ENCODE data around the gene ZC3H7A. TPM values are rescaled to one million over a fixed set of nuclear protein-coding genes. Genes with fewer than 3 reads are reported as not detected.
"Not testable (repeated sequence)": the region's sequence is repeated elsewhere in the genome, so short reads cannot be mapped to it uniquely, and the experiment has no call there.

ZC3H7A gene
- total RNA-seq, 1 donor from 2014 or later, result 66.5 TPM

GRCh38 chr16:11836650-11837244, 39.7 kb upstream of the ZC3H7A start:
- Mint-ChIP-seq H3K4me3 (no peak overlapping the region), H3K9me3 (no peaks in the 10 kb centered on the region), H3K4me1 (peaks cover 5% of the 10 kb centered on the region), H3K27ac (ENCODE audit: unreplicated experiment) (no peak overlapping the region), H3K36me3 (ENCODE audit: low read depth) (peaks cover 15% of the 10 kb centered on the region), H3K27me3 (ENCODE audit: low read depth) (no peaks in the 10 kb centered on the region)
- TF ChIP-seq, protein P1, sequence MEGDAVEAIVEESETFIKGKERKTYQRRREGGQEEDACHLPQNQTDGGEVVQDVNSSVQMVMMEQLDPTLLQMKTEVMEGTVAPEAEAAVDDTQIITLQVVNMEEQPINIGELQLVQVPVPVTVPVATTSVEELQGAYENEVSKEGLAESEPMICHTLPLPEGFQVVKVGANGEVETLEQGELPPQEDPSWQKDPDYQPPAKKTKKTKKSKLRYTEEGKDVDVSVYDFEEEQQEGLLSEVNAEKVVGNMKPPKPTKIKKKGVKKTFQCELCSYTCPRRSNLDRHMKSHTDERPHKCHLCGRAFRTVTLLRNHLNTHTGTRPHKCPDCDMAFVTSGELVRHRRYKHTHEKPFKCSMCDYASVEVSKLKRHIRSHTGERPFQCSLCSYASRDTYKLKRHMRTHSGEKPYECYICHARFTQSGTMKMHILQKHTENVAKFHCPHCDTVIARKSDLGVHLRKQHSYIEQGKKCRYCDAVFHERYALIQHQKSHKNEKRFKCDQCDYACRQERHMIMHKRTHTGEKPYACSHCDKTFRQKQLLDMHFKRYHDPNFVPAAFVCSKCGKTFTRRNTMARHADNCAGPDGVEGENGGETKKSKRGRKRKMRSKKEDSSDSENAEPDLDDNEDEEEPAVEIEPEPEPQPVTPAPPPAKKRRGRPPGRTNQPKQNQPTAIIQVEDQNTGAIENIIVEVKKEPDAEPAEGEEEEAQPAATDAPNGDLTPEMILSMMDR (conservative IDR thresholded peaks at IDR 0.05), result no peak
- DNase-seq (ENCODE audit: low read depth, low spot score), result no peak

- H3K4me3 Mint-ChIP-seq, result no peak overlapping the region
- H3K4me1 Mint-ChIP-seq, result peaks cover 5% of the 10 kb centered on the region
- TF ChIP-seq, protein P1 (conservative IDR thresholded peaks at IDR 0.05), result no peak
- no peaks in the 10 kb centered on the region for H3K27me3 Mint-ChIP-seq (ENCODE audit: low read depth)
- peaks cover 13% of the 10 kb centered on the region for H3K36me3 Mint-ChIP-seq (ENCODE audit: low read depth)
- no peak for DNase-seq (ENCODE audit: low read depth, low spot score)
- H3K27ac Mint-ChIP-seq (ENCODE audit: unreplicated experiment), result no peak overlapping the region
- H3K9me3 Mint-ChIP-seq, result no peaks in the 10 kb centered on the region
These were observed 39.0 kb upstream of the ZC3H7A start for GRCh38 chr16:11835891-11836649.

DNA sequence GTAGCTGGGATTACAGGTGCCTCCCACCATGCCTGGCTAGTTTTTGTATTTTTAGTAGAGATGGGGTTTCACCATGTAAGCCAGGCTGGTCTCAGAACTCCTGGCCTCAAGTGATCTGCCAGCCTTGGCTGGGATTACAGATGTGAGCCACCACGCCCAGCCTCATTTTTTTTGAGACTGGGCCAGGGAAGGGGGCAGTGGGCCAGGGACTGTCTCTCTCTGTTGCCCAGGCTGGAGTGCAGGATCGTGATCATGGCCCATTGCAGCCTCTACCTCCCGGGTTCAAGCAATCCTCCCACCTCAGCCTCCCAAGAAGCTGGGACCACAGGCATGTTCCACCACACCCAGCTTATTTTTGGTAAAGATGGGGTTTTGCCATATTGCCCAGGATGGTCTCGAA, 38.3 kb upstream of the ZC3H7A start:
- no peak for DNase-seq (ENCODE audit: low read depth, low spot score)
- Mint-ChIP-seq H3K36me3 (ENCODE audit: low read depth) (peaks cover 12% of the 10 kb centered on the region), H3K4me3 (no peak overlapping the region), H3K4me1 (peaks cover 5% of the 10 kb centered on the region), H3K9me3 (no peaks in the 10 kb centered on the region), H3K27me3 (ENCODE audit: low read depth) (no peaks in the 10 kb centered on the region), H3K27ac (ENCODE audit: unreplicated experiment) (no peak overlapping the region)
- TF ChIP-seq, protein P1 (conservative IDR thresholded peaks at IDR 0.05), result no peak

- H3K4me3 Mint-ChIP-seq, result no peak overlapping the region
- no peaks in the 10 kb centered on the region for H3K9me3 Mint-ChIP-seq
- TF ChIP-seq, protein P1 (conservative IDR thresholded peaks at IDR 0.05), result no peak
- peak overlapping the region; percentile 7 for H3K27ac Mint-ChIP-seq (ENCODE audit: unreplicated experiment)
- H3K36me3 Mint-ChIP-seq (ENCODE audit: low read depth), result peaks cover 6% of the 10 kb centered on the region
- H3K4me1 Mint-ChIP-seq, result peaks cover 5% of the 10 kb centered on the region
- H3K27me3 Mint-ChIP-seq (ENCODE audit: low read depth), result no peaks in the 10 kb centered on the region
- DNase-seq (ENCODE audit: low read depth, low spot score), result no peak
These were observed 37.1 kb upstream of the ZC3H7A start for GRCh38 chr16:11833951-11834695.

- Mint-ChIP-seq H3K27me3 (ENCODE audit: low read depth) (no peaks in the 10 kb centered on the region), H3K4me1 (no peaks in the 10 kb centered on the region), H3K36me3 (ENCODE audit: low read depth) (no peaks in the 10 kb centered on the region), H3K27ac (ENCODE audit: unreplicated experiment) (no peak overlapping the region), H3K4me3 (no peak overlapping the region), H3K9me3 (no peaks in the 10 kb centered on the region)
- TF ChIP-seq, protein P1 (conservative IDR thresholded peaks at IDR 0.05), result no peak
- DNase-seq (ENCODE audit: low read depth, low spot score), result no peak
These were observed 31.6 kb upstream of the ZC3H7A start for GRCh38 chr16:11828696-11829095.

GRCh38 chr16:11825520-11826165, 28.6 kb upstream of the ZC3H7A start:
- not testable (repeated sequence) for DNase-seq (ENCODE audit: low read depth, low spot score); H3K36me3 Mint-ChIP-seq (ENCODE audit: low read depth)

More at GRCh38 chr16:11825520-11826165, 28.6 kb upstream of the ZC3H7A start:
- H3K9me3 Mint-ChIP-seq; H3K4me1 Mint-ChIP-seq; H3K4me3 Mint-ChIP-seq; H3K27ac Mint-ChIP-seq (ENCODE audit: unreplicated experiment); H3K27me3 Mint-ChIP-seq (ENCODE audit: low read depth): not testable (repeated sequence)

All from neural crest cell (in vitro differentiated cells).